PC-9 (cell line): ENCODE results near the gene SYF2. TPM values are rescaled to one million over a fixed set of nuclear protein-coding genes. Genes with fewer than 3 reads are reported as not detected.

ENCODE experiments used
- BruUV-seq: library from RNA; stranded (reverse); fragments of 400-500 nt; replicated peaks from 2 replicates; lab custom pipeline; 2021; lab: Mats Ljungman, UMichigan
- CTCF ChIA-PET: fragments of 300-600 bp; sonication (Branson Sonifier 250); formaldehyde crosslinking; loops from one replicate; lab custom pipeline; 2022; ENCODE audit warnings: antibody characterized with exemption; lab: Charles Lee
- POLR2A ChIA-PET: fragments of 300-600 bp; sonication (Branson Sonifier 250); formaldehyde crosslinking; loops from one replicate; lab custom pipeline; 2022; ENCODE audit warnings: antibody characterized with exemption; ENCODE audit not compliant: unreplicated experiment; lab: Charles Lee
- DNase-seq, 2 experiments: peaks; one replicate each; pipeline versions ENCODE4 v3.0.0 to v3.0.0-alpha.2; 2015 to 2022; ENCODE audit warnings: mixed read lengths in 1 of 2
- H2AFZ ChIP-seq: fragments of 200-600 bp; sonication (generic); 2 replicates; pipeline ENCODE4 v1.8.1; 2017; ENCODE audit warnings: antibody characterized with exemption
- H3F3A ChIP-seq: fragments of 200-600 bp; sonication (generic); 2 replicates; pipeline ENCODE4 v1.8.1; 2017; ENCODE audit warnings: antibody characterized with exemption, mild to moderate bottlenecking, low read depth; ENCODE audit not compliant: insufficient read depth
- H3K27ac ChIP-seq: fragments of 200-600 bp; sonication (generic); 2 replicates; pipeline ENCODE4 v1.6.1; 2016; ENCODE audit warnings: mixed run types
- H3K27me3 ChIP-seq: fragments of 200-600 bp; sonication (generic); 2 replicates; pipeline ENCODE4 v1.6.1; 2016; ENCODE audit warnings: low read depth, mixed run types; ENCODE audit not compliant: insufficient read depth
- H3K36me3 ChIP-seq: fragments of 200-600 bp; sonication (generic); 2 replicates; pipeline ENCODE4 v1.6.1; 2016; ENCODE audit warnings: low read depth, mixed run types
- H3K4me1 ChIP-seq: fragments of 200-600 bp; sonication (generic); replicated peaks from 2 replicates; pipeline ENCODE4 v1.6.1; 2016; ENCODE audit warnings: mixed run types; ENCODE audit not compliant: insufficient read depth
- H3K4me2 ChIP-seq: fragments of 200-600 bp; sonication (generic); 2 replicates; pipeline ENCODE4 v1.6.1; 2017; ENCODE audit warnings: mixed run types
- H3K4me3 ChIP-seq: fragments of 200-600 bp; sonication (generic); 2 replicates; pipeline ENCODE4 v1.6.1; 2016; ENCODE audit warnings: mixed run types
- H3K79me2 ChIP-seq: fragments of 200-600 bp; sonication (generic); 2 replicates; pipeline ENCODE4 v1.6.1; 2017; ENCODE audit warnings: low read depth, mixed run types
- H3K9me2 ChIP-seq: fragments of 200-600 bp; sonication (generic); 2 replicates; pipeline ENCODE4 v1.8.1; 2017; ENCODE audit warnings: mild to moderate bottlenecking; ENCODE audit not compliant: insufficient read depth
- H3K9me3 ChIP-seq: fragments of 200-600 bp; sonication (generic); 2 replicates; pipeline ENCODE4 v1.8.1; 2016; ENCODE audit warnings: low read depth; ENCODE audit not compliant: insufficient read depth
- H4K20me1 ChIP-seq: fragments of 200-600 bp; sonication (generic); 2 replicates; pipeline ENCODE4 v1.8.1; 2017; ENCODE audit not compliant: insufficient read depth
- EZH2 ChIP-seq: fragments of 200-600 bp; sonication (generic); IDR thresholded peaks from 2 replicates; pipeline ENCODE4 v1.8.0; 2017; ENCODE audit warnings: antibody characterized with exemption, low read depth
- intact Hi-C: fragments of 100-400 bp; cut with micrococcal nuclease; formaldehyde crosslinking; loops from one replicate; pipeline ENCODE4 v1.10.0; 2022; ENCODE audit not compliant: unreplicated experiment
- total RNA-seq: library from RNA; stranded (reverse); gene quantifications from 2 replicates; pipeline ENCODE4 v1.2.3, GENCODE V29; 2021
- TF ChIP-seq, protein P1 (sequence below): fragments of 200-600 bp; sonication (generic); conservative IDR thresholded peaks from 2 replicates; pipeline ENCODE4 v1.6.1; 2017; ENCODE audit warnings: mixed run types, antibody characterized with exemption, mild to moderate bottlenecking, moderate library complexity

The SYF2 gene
- total RNA-seq, 1 experiment from 2014 or later = 48.1 TPM

DNA sequence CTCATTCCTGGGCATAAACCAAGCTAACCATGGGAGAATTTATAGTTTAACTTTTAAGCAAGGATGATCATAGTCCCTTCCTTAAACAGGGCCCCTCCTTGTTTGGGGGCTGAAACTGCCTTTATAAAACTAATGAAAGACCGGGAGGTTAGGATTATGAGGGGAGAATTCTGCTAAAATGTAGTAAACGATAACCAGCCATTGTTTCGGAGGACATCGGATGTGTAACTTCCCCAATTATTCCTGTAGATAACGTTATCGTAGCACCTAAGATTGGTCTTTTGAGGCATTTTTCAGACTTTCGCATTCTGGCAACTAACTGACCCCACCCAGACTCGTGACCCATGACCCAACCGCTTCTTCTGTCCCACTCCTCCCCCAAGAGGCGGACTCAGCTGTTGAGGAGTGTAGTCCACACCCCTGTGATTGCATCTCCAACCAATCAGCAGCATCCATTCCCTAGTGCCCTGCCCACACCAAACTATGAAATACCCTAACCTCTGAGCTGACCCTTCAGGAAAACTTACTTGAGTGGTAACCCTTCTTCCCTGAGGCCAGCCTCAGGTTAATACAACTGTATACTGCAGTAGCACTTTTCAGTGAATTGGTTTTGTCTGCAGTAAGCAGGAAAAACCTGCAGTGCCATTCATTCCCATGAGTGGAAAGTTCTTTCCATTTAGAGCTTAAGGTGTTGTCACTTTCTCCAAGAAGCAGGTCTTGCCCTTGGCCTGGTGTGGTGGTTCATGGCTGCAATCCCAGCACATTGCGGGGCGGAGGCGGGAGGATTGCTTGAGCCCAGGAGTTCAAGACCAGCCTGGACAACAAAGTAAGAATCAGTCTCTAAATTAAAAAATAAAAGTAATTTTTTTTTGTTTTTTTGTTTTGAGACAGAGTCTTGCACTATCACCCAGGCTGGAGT is 823 bp upstream of the SYF2 start:
- Histone ChIP-seq H3K79me2 (peaks cover 24% of the 10 kb centered on the region), H3F3A (peaks cover 7% of the 10 kb centered on the region; the same call in 1 of the 2 replicates), H3K27me3 (no peaks in the 10 kb centered on the region), H3K9me2 (no peaks in the 10 kb centered on the region), H3K9me3 (no peaks in the 10 kb centered on the region), H3K4me2 (peak overlapping the region; percentile 89), H3K4me1 (peaks cover 11% of the 10 kb centered on the region; the same call in 1 of the 2 replicates), H3K36me3 (no peaks in the 10 kb centered on the region), H2AFZ (peak overlapping the region; percentile 86), H4K20me1 (no peaks in the 10 kb centered on the region), H3K27ac (peak overlapping the region; percentile 70), H3K4me3 (peak overlapping the region; percentile 94)
- ChIA-PET POLR2A (interaction anchor here (0.5 to 1.5 kb wide), 4 partner anchors 14 to 893 kb away, joined by 3 to 4 read pairs (median 3); partner anchors contain the start of gene RSRP1), CTCF (no interaction called here)
- intact Hi-C loops = no loop called here
- TF ChIP-seq, protein P1, sequence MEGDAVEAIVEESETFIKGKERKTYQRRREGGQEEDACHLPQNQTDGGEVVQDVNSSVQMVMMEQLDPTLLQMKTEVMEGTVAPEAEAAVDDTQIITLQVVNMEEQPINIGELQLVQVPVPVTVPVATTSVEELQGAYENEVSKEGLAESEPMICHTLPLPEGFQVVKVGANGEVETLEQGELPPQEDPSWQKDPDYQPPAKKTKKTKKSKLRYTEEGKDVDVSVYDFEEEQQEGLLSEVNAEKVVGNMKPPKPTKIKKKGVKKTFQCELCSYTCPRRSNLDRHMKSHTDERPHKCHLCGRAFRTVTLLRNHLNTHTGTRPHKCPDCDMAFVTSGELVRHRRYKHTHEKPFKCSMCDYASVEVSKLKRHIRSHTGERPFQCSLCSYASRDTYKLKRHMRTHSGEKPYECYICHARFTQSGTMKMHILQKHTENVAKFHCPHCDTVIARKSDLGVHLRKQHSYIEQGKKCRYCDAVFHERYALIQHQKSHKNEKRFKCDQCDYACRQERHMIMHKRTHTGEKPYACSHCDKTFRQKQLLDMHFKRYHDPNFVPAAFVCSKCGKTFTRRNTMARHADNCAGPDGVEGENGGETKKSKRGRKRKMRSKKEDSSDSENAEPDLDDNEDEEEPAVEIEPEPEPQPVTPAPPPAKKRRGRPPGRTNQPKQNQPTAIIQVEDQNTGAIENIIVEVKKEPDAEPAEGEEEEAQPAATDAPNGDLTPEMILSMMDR = no peak
- TF ChIP-seq EZH2 = no peak
- peak; percentile 70 for DNase-seq
- TSS peak; percentile 76 for BruUV-seq

DNA sequence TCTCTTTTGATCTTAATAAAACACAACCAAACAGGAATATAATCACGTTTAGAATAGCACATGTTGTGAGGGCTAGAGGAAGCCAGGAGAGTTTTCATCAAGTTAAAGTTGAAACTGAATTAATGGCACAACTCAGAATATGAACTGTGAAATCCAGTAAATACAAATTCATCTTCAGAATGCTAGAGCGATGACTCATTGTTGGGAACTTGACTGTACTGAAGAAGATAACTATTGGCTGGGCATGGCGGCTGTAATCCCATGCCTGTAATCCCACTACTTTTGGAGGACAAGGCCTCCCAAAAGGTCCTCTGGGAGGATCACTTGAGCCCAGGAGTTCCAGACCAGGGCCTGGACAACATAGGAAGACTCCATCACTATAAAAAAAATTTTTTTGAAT is 8.8 kb downstream of the SYF2 start:
- no peak overlapping the region for H3K4me2 ChIP-seq
- H3K36me3 ChIP-seq = peaks cover 16% of the 10 kb centered on the region
- intact Hi-C loops = no loop called here
- ChIA-PET POLR2A (no interaction called here), CTCF (no interaction called here)
- no peak overlapping the region for H3K4me3 ChIP-seq
- no peaks in the 10 kb centered on the region for H4K20me1 ChIP-seq
- no peaks in the 10 kb centered on the region for H3K79me2 ChIP-seq
- no peak for DNase-seq
- H3K9me3 ChIP-seq = no peaks in the 10 kb centered on the region
- TF ChIP-seq, protein P1 = no peak
- no peaks in the 10 kb centered on the region for H3K27me3 ChIP-seq
- H3F3A ChIP-seq = no peaks in the 10 kb centered on the region
- H3K9me2 ChIP-seq = no peaks in the 10 kb centered on the region
- no peaks in the 10 kb centered on the region for H3K4me1 ChIP-seq
- no TSS peak for BruUV-seq
- no peak overlapping the region for H2AFZ ChIP-seq
- H3K27ac ChIP-seq = no peak overlapping the region

DNA sequence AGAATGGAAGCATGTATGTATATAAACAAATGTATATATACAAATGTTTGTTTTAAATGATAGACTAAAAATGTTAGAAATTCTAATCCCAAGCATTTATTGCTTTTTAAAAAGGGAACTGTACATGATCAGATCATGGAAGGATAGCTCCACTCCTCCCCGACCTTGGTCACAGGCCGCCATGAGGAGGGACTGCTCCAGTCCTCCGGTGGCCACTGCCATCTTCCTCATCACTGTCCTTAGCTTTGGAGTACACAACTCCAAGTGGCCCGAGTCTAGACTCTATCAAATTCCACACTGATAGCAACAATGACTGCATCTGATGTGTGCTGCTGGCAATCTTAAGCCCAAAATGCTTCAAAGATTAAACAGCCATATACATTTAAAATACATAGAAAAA is 9.7 kb downstream of the SYF2 start:
- Histone ChIP-seq H2AFZ (no peak overlapping the region), H3K27me3 (no peaks in the 10 kb centered on the region), H3F3A (no peaks in the 10 kb centered on the region), H3K9me2 (no peaks in the 10 kb centered on the region), H3K27ac (no peak overlapping the region), H3K4me2 (no peak overlapping the region), H3K4me1 (no peaks in the 10 kb centered on the region), H3K79me2 (no peaks in the 10 kb centered on the region), H4K20me1 (no peaks in the 10 kb centered on the region), H3K9me3 (no peaks in the 10 kb centered on the region), H3K36me3 (peaks cover 11% of the 10 kb centered on the region), H3K4me3 (no peak overlapping the region)
- TF ChIP-seq EZH2 = no peak
- TF ChIP-seq, protein P1 = no peak
- DNase-seq = no peak
- intact Hi-C loops = no loop called here
- POLR2A ChIA-PET = no interaction called here
- CTCF ChIA-PET = no interaction called here
- BruUV-seq = no TSS peak
